Cortex of kidney (tissue), 1 donor: Measurements from ENCODE around the gene TPST1.
"Not testable (repeated sequence)": the region's sequence is repeated elsewhere in the genome, so short reads cannot be mapped to it uniquely, and the experiment has no call there.

Experiments
- DNase-seq: peaks from one replicate; lab custom pipeline; 2025; lab: John Stamatoyannopoulos, UW

Gene TPST1

DNA sequence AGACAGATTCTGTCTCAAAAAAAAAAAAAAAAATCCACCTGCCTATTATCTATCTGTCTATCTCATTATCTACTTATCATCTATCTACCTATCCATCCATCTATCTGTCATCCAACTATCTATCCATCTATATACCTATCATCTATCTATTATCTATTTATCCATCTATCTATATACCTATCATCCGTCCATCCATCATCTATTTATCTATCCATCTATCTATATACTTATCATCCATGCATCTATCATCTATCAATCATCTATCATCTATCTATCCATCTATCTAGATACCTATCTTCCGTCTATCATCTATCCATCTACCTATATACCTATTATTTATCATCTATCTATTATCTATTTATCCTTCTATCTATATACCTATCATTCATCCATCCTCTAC, 16.5 kb upstream of the TPST1 start:
- DNase-seq = no peak

DNA sequence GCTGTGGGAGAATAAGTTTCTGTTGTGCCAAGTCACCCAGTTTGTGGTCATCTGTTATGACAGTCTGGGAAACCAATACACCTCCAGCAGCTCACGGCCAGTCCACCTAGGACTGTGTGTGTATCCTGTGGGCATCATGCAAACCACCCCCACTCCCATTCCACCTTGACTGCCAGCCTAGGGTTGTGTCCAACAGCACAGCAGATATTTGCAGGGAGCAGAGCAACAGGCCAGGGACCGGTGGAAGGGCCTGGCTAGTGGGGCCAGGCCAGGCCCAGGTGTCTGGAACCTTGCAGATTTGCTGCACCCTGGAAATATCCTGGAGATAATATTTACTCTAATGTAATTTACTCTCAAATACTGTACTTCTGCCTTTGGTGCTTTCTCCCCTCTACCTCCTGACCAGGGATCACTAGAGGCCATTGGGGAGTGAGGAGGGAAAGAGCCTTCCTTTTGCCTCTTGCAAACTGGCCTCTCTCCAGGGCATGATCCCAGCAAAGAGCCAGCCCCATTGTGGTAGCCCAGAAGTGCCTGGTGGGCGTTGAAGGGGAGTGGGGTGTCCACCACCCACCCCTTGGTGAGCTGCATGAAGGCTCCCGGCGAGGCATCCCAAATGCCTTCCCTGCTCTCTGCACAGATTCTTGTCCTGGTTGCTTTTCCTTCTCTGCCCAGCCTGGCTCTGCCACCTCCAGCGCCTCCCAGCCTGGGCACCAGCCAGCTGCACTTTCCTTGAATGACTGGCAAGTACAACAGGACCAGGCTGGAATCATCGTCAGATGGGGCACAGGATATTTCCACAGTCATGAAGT, 15.2 kb upstream of the TPST1 start:
- no peak for DNase-seq

DNA sequence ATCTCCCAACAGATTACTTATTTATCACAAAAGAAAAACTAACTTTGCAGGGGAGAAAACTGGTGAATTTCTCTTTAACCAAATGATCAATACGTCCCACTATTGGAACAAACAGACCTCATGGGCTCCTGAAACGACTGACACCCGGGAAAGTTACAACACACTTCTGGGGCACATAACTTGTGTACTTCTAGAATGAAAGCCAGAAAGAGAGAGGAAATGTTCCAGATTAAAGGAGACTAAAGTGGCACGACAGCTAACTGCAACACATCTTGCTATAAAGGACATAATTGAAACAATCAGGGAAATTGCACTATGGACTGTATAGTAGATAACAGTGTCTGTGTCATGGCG, 14.7 kb upstream of the TPST1 start:
- no peak for DNase-seq

DNA sequence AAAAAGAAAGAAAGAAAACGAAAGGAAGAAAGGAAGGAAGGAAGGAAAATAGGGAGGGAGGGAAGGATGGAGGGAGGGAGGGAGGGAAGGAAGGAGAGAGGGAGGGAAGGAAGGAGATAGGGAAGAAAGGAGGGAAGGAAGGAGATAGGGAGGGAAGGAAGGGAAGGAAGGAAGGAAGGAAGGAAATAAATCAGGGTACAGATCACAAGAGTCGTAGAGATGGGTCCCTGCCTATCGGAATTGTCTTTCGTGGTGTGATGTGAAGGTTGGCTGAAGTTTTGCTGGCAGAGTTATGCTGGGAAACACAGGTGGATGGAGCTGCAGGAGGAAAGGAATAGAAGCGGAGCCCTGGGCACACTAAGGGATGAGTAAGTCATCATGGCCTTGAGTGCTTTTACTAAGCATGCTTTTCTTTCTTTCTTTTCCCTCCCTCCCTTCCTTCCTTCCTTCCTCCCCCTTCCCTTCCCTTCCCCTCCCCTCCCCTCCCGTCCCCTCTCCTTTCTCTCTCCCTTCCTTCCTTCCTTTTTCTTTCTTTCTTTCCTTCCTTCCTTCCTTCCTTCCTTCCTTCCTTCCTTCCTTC, 11.9 kb upstream of the TPST1 start:
- no peak for DNase-seq

DNA sequence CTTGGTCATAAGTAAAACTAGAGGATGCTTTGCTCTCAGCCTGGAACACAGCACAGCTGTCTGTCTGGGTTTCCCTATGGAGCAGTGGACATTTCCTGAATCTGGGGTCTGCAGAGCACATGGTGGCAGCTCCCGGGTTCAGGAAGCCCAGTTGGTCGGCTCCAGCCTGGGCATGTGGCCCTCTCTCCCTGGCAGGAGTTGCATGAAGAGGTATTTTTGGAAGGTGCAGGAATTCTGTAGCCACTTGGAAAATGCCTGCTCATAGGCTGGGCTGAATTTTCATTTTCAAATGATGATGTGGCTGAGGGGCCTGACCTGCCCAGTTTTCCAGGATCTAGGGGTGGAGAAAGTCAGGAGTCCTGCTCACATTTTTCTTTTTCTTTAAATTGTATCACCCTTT, 6.7 kb upstream of the TPST1 start:
- DNase-seq = no peak

DNA sequence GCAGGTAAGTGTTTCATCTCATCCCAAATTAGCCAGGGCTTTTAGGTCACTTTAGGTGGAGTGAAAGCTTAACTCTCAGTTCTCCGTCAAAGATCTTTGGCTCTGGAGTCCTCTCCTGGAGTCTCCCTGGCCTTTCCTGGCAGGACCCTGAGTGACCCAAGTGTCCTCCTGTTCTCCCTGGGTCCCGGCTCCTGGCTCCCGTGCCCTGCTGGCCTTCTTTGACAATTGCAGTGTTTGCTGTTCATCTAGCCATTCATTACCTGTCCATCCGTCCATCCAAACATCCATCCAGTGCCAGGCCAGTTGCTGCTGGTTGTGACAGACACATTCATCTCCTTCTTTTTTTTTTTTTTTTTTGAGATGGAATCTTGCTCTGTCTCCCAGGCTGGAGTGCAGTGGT, 6.2 kb upstream of the TPST1 start:
- no peak for DNase-seq

DNA sequence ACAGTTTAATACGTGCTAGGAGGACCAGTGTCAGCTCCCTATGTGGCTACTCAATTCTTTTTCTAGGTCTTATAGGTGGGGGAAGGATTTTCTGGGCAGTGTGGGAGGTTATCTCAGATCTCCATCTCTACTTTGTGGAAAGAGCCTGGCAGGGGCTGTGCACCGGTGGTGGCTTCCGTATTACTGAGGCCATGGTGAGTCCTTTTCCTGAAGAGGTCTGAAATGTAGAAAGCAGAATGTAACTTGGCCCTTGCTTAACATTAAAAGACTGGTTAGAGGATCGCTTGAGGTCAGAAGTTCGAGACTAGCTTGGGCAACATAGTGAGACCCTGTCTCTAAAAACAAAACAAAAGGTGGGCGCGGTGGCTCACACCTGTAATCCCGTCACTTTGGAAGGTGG, 2.7 kb upstream of the TPST1 start:
- no peak for DNase-seq

DNA sequence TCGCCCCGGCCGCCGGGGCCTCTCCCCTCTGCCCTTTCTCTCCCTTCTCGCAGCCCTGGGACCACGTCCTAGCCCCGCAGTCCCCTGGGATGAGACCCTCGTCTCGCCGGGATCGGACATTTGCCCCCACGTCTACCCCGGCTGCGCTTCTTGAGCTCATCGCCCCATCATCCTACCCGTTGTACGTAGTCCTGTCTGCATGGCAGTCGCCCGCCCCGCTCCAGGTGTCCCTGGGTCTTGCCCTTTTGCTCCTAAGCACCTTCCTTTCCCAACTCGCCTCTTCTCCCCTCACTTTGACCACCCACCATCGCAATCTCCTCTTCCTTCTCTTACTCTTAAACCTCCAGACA, 582 bp downstream of the TPST1 start:
- no peak for DNase-seq

DNA sequence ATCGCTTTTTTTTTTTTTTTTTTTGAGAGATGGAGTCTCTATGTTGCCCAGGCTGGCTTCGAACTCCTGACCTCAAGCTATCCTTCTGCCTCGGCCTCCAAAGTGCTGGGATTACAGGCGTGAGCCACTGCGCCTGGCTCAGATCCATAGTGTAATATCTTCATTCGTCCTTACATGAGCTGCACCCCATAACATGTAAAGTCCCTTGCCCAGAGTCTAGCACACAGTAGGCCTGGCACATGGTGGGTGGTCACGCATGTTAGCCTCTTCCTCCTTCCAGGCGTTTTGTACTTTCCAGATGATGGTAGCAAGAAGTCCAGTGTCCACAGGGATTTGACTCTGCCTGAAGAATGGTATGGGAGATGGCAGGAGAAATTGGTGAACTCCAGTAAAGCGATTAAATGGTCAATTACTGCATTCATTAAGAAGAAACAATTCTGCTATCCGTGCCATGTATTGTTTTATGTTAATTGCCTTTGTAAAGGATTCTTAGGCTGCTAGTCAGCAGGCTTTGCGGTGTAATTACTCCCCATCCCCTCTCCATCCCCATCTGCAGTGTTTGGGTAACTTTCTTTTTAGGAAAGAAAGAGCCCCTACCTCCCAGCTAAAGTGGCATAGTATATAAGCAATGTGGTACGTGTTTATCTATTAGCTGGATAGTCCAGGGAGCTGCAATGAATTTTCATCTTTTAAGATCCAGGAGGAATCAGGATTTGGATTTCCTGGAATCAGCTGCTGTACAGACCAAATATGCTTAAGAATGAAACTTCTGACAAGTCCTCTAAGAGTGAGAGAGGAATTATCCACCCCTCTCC, 1.2 kb downstream of the TPST1 start:
- no peak for DNase-seq

DNA sequence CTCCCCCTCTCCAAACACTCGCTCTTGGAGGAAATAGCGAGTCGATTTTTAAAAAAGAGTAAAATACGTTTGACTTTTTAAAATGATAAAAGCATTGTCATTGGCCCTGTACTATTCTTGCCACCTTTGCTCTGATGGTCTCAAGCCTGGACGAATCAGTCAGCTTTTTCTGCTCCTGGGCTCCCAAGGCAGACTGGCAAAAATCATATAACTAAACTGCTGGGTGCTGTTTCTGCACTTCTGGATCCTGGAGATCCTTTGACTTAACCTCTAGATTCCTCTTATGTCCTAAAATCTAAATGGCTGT, 1.8 kb downstream of the TPST1 start:
- no peak for DNase-seq

DNA sequence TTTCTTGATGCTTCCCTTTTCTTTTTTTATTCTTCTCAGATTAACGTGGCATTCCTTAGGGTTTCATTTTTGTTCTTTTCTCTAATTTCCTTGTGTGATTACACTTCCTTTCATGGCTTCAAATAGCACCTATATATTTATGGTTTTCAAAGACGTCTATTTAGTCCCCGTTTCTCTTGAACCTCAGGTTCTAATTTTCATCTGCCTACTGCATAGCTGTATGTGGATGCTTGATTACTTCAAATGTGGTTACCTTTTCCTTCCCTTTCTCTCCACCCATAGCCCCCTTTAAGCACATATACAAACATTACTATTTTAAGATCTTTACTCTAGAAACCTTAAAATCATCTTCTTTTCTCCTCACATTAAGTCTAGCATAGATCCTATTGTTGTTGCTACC, 2.4 kb downstream of the TPST1 start:
- DNase-seq = no peak

DNA sequence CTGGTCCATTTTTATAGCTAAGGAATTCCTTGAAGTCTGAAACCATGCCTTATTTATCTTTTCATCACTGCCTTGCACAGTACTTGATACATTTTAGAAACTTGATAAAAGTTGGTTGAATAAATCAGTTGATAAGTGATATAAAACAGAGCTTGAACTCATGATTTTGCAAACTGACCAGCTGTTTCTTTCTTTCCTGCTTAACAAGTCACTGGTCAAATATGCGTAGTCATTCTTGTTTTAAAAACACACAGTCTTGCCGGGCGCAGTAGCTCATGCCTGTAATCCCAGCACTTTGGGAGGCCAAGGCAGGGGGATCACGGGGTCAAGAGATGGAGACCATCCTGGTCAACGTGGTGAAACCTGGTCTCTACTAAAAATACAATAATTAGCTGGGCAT, 6.3 kb downstream of the TPST1 start:
- DNase-seq = no peak

DNA sequence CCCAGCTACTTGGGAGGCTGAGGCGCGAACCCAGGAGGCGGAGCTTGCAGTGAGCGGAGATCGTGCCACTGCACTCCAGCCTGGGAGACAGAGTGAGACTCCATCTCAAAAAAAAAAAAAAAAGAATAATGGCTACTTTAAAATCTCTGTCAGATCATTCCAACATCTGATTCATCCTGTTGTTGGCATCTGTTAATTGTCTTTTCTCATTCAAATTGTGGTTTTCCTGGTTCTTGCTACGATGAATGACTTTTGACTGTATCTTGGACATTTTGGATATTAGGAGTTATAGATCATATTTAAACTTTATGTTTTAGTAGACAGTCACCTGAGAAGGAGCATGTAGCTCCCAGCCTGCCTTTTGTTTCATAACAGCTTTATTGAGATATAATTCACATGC, 8.5 kb downstream of the TPST1 start:
- DNase-seq = no peak

DNA sequence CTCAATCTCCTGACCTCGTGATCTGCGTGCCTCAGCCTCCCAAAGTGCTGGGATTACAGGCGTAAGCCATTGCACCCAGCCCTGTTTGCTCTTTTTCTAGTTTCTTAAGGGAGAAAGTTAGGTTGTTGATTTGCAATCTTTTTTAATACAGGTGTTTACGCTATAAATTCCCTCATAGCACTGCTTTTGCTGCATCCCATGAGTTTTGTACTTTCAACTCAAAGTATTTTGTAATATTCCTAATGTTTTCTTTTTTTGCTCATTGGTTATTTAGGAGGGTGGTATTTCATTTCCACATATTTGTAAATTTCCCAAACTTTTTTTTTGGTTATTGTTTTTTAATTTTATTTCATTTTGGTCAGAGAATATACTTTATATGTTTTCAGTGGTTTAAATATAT, 11.6 kb downstream of the TPST1 start:
- no peak for DNase-seq

DNA sequence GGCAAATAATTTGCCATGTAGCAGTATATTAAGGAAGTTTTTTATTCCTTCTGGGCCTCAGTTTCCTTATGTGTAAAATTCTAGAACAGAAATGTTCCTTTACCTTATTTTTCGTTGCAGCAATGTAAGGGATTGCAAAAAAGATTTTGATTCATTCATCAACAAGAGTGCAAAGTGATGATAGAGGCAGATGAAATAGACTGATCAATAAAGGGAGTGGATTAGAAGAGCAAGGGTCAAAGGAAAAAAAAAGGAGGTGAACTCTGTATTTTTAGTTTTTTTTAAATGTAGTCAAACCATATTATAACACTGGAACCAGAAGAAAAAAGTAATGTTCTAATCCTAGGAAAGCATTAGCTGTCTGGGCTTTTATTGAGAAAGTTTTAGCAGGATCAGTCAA, 14.7 kb downstream of the TPST1 start:
- DNase-seq = no peak

DNA sequence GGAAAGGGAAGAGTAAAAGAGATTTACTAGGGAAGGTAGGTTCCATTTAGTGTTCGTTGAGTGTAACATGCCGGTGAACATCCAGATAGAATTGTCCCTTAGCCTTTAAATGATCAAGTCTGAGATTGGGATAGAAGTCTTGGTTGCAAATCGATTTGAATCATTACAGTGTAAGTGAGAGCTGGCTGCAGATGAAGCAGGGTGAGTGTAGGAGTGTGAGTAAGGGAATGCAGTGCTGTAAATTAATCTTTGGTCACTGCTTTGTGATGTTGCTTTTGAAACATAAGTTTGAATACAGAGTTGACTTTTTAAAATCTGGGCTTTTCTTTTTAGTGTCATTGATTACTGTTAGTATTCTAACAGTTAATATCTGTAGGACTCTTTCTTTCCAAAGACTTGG, 16.3 kb downstream of the TPST1 start:
- no peak for DNase-seq

DNA sequence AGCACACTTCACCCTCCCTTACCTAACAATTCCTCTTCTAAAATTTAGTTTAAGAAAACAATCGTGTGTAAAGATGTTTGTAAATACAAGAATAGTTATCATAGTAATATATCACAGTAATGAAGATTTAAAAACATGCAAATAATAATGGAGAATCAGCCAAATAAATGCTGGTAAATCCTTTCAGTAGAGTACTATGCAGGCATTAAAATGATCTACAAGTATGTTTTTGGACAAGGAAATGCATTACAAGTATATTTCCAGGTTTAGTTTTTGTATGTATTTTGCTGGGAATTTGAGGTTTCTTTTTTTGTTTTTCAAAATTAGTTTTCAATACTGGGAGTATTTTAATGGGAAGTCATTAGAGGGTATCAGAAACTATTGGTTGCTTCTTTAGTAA, 22.7 kb downstream of the TPST1 start:
- no peak for DNase-seq

DNA sequence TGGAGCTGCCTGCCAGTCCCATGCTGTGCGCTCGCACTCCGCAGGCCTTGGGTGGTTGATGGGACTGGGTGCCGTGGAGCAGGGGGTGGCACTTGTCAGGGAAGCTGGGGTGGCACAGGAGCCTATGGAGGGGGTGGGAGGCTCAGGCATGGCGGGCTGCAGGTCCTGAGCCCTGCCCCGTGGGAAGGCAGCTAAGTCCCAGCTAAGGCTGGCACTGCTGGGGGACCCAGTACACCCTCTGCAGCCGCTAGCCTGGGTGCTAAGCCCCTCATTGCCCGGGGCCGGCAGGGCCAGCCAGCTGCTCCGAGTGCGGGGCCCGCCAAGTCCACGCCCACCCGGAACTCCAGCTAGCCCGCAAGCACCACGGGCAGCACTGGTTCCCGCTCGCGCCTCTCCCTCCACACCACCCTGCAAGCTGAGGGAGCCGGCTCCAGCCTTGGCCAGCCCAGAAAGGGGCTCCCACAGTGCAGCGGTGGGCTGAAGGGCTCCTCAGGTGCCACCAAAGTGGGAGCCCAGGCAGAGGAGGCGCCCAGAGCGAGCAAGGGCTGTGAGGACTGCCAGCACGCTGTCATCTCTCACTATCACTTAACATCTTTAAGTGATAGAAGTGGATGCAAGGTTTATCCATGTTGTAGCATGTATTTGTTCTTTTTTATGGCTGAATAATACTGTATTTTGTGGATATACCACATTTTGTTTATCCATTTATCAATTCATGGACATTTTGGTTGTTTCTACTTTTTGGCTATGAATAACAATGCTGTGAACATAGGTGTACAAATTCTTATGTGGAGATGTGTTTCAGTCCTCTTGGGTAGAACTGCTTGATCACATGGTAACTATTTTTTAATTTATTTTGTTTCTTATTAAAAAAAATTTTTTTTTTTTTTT, 26.4 kb downstream of the TPST1 start:
- DNase-seq = not testable (repeated sequence)

DNA sequence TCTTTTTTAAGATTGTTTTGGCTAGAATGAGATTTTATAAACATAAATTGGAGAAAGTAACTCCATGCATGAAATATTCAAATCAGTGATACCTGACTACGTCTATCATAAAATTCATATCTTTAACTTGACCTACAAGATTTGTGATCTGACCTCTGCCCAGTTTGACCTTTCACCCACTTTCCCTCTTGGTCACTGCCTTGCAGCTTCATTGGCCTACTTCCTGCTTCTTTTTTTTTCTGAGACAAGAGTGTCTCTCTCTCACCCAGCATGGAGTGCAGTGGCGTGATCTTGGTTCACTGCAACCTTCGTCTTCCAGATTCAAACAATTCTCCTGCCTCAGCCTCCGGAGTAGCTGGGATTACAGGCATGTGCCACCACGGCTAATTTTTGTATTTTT, 28.5 kb downstream of the TPST1 start:
- DNase-seq = no peak

DNA sequence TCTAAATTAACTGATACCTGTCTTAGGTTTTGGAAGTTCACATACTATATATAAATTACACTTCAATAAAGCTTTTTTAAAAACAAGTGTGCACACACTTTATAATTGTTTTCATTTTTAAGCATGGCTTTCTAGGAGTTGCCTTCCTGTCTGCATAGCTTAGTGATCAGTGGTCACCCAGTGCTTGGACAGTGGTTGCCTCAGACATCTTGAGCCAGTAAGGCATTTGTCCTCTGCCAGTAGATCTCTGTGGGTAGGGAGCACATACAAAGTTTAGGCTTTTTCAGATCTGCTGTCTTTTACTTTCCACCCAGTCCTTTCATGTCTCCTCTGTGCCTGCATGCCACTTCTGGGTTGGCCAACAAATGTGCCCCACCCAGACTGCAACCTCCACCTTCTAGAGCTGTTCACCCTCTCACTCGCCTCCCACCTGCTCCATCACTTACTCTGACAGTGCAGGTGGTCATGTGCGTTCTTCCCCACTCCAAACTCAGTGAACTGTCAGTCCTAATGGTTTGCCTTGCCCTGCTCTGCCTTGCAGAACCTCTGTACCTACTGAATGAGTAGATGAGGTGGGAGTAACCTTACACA, 31.7 kb downstream of the TPST1 start:
- no peak for DNase-seq

DNA sequence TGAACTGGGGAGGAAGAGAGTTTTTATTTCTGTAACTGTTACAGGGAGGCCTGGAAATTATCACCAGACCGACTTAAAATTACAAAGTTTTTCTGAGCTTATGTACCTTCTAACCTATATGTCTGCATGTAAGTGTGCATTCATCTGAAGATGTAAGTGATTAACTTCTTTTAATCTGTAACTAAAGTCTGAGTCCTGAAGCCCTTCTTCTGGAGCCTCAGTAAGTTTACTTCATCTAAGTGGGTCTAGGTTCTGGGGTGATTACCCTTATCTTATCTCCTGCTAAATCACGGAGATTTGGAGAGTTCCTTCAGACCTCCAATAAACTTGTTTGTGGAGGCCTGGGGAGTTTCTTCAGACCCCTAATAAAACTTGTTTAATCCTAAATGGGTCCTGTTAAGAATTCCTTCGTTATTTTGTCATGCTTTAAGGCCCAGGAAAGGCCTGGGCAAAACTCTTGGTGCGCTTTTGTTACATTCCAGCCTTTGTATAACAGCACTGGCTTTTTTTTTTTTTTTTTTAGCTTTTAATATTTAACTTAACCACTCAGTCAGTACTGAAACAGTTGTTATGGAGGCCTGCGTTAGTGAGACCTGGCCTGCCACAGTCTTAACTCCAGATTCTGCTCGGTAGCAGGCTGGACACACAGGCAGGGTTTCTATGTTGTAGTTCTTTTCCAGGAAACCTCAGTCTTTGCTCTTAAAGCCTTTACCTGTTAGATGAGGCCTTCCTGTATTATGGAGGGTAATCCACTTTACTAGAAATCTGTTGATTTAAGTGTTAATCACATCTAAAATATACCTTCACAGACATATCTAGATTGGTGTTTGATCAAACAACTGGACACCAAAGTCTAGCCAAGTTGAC, 33.0 kb downstream of the TPST1 start:
- DNase-seq = no peak
